Neural cell (in vitro differentiated cells): ENCODE measurements around the gene CUX1.

Source experiments
- EP300 ChIP-seq: fragments of 450-650 bp; conservative IDR thresholded peaks from 2 replicates; pipeline ENCODE4 v1.6.1; 2014; ENCODE audit warnings: antibody characterized with exemption, mild to moderate bottlenecking, moderate library complexity; ENCODE audit not compliant: poor library complexity, severe bottlenecking
- EZH2 ChIP-seq: fragments of 200-600, 300-800 bp; shearing (Covaris generic), sonication (generic); IDR thresholded peaks from 2 replicates; pipeline ENCODE4 v1.6.1; 2014; ENCODE audit warnings: antibody characterized with exemption, low read length, borderline replicate concordance, mild to moderate bottlenecking; ENCODE audit not compliant: insufficient read depth, poor library complexity, severe bottlenecking
- POLR2AphosphoS5 ChIP-seq: IDR thresholded peaks from 2 replicates; pipeline ENCODE4 v1.6.1; 2012
- RAD21 ChIP-seq: fragments of 450-650 bp; conservative IDR thresholded peaks from 2 replicates; pipeline ENCODE4 v1.6.1; 2014; ENCODE audit warnings: antibody characterized with exemption, mild to moderate bottlenecking, moderate library complexity
- SMC3 ChIP-seq: fragments of 450-650 bp; conservative IDR thresholded peaks from 2 replicates; pipeline ENCODE4 v1.6.1; 2014; ENCODE audit warnings: antibody characterized with exemption, mild to moderate bottlenecking, moderate library complexity; ENCODE audit not compliant: poor library complexity
- TF ChIP-seq, protein P1 (sequence below): fragments of 450-650 bp; IDR thresholded peaks from 2 replicates; pipeline ENCODE4 v1.5.1; 2014; ENCODE audit warnings: antibody characterized with exemption, mild to moderate bottlenecking, moderate library complexity; ENCODE audit not compliant: poor library complexity, severe bottlenecking
- TF ChIP-seq, protein P2 (sequence below): IDR thresholded peaks from 2 replicates; pipeline ENCODE4 v1.6.1; 2012; ENCODE audit warnings: borderline replicate concordance

DNA sequence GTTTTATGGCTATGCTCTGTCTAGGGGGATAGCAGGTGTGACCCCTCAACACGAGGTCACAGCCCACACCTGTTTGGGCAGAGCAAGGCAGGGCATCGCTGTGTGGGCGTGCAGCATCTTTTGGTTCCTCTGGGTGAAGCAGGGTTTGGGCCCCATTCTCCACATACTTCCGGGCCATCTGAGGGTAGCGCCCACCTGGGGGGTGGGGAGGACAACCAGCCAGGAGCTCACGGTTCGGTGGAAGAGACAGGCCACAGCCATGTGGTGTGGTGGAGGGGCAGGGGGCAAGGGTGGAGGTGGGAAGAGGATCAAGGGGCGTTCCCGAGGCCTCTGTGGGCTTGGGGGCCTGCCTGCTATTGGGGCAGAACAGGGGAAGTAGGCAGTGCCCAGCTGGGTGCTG lies 471.6 kb downstream of the CUX1 start:
- TF ChIP-seq, protein P1, sequence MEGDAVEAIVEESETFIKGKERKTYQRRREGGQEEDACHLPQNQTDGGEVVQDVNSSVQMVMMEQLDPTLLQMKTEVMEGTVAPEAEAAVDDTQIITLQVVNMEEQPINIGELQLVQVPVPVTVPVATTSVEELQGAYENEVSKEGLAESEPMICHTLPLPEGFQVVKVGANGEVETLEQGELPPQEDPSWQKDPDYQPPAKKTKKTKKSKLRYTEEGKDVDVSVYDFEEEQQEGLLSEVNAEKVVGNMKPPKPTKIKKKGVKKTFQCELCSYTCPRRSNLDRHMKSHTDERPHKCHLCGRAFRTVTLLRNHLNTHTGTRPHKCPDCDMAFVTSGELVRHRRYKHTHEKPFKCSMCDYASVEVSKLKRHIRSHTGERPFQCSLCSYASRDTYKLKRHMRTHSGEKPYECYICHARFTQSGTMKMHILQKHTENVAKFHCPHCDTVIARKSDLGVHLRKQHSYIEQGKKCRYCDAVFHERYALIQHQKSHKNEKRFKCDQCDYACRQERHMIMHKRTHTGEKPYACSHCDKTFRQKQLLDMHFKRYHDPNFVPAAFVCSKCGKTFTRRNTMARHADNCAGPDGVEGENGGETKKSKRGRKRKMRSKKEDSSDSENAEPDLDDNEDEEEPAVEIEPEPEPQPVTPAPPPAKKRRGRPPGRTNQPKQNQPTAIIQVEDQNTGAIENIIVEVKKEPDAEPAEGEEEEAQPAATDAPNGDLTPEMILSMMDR: no peak
- TF ChIP-seq SMC3 (no peak), EZH2 (no peak), RAD21 (no peak), POLR2AphosphoS5 (no peak), EP300 (no peak)
- TF ChIP-seq, protein P2, sequence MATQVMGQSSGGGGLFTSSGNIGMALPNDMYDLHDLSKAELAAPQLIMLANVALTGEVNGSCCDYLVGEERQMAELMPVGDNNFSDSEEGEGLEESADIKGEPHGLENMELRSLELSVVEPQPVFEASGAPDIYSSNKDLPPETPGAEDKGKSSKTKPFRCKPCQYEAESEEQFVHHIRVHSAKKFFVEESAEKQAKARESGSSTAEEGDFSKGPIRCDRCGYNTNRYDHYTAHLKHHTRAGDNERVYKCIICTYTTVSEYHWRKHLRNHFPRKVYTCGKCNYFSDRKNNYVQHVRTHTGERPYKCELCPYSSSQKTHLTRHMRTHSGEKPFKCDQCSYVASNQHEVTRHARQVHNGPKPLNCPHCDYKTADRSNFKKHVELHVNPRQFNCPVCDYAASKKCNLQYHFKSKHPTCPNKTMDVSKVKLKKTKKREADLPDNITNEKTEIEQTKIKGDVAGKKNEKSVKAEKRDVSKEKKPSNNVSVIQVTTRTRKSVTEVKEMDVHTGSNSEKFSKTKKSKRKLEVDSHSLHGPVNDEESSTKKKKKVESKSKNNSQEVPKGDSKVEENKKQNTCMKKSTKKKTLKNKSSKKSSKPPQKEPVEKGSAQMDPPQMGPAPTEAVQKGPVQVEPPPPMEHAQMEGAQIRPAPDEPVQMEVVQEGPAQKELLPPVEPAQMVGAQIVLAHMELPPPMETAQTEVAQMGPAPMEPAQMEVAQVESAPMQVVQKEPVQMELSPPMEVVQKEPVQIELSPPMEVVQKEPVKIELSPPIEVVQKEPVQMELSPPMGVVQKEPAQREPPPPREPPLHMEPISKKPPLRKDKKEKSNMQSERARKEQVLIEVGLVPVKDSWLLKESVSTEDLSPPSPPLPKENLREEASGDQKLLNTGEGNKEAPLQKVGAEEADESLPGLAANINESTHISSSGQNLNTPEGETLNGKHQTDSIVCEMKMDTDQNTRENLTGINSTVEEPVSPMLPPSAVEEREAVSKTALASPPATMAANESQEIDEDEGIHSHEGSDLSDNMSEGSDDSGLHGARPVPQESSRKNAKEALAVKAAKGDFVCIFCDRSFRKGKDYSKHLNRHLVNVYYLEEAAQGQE: no peak
